T-helper 22 cell (primary cell): ENCODE results near the gene CCDC106.

ENCODE experiments used
- DNase-seq: peaks from one replicate; pipeline ENCODE4 v3.0.0-alpha.2; 2020; ENCODE audit warnings: low read depth

CCDC106 gene

DNA sequence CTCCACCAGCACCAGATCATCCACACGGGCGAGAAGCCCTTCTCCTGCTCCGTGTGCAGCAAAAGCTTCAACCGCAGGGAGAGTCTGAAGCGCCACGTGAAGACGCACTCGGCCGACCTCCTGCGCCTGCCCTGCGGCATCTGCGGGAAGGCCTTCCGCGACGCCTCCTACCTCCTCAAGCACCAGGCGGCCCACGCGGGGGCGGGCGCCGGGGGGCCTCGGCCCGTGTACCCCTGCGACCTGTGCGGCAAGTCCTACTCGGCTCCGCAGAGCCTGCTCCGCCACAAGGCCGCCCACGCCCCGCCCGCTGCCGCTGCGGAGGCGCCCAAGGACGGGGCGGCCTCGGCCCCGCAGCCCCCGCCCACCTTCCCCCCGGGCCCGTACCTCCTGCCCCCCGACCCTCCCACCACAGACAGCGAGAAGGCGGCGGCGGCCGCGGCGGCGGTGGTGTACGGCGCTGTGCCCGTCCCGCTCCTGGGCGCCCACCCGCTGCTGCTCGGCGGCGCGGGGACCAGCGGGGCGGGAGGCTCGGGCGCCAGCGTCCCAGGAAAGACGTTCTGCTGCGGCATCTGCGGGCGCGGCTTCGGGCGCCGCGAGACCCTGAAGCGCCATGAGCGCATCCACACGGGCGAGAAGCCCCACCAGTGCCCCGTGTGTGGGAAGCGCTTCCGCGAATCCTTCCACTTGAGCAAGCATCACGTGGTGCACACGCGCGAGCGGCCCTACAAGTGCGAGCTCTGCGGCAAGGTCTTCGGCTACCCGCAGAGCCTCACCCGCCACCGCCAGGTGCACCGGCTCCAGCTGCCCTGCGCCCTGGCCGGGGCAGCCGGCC, 33.1 kb upstream of the CCDC106 start:
- DNase-seq: no peak

DNA sequence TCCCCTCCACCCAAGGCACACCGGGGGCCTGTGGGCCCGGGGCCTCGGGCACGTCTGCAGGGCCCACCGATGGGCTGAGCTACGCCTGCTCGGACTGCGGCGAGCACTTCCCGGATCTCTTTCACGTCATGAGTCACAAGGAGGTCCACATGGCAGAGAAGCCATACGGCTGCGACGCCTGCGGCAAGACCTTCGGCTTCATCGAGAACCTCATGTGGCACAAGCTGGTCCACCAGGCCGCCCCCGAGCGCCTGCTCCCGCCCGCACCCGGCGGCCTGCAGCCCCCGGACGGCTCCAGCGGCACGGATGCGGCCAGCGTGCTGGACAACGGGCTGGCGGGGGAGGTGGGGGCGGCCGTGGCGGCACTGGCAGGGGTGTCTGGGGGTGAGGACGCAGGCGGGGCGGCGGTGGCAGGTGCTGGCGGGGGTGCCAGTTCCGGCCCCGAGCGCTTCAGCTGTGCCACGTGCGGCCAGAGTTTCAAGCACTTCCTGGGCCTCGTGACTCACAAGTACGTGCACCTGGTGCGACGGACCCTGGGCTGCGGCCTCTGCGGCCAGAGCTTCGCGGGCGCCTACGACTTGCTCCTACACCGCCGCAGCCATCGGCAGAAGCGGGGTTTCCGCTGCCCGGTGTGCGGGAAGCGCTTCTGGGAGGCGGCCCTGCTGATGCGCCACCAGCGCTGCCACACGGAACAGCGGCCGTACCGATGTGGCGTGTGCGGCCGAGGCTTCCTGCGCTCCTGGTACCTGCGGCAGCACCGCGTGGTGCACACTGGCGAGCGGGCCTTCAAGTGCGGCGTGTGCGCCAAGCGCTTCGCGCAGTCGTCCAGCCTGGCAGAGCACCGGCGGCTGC, 32.2 kb upstream of the CCDC106 start:
- DNase-seq: no peak

DNA sequence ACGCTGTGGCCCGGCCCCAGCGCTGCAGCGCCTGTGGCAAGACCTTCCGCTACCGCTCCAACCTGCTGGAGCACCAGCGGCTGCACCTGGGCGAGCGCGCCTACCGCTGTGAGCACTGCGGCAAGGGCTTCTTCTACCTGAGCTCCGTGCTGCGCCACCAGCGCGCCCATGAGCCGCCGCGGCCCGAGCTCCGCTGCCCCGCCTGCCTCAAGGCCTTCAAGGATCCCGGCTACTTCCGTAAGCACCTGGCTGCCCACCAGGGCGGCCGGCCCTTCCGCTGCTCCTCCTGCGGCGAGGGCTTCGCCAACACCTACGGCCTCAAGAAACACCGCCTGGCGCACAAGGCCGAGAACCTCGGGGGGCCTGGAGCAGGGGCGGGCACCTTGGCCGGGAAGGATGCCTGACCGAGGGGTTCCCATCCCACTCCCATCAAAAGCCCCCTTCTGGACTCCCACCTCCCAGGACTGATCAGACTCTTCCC, 31.6 kb upstream of the CCDC106 start:
- no peak for DNase-seq

DNA sequence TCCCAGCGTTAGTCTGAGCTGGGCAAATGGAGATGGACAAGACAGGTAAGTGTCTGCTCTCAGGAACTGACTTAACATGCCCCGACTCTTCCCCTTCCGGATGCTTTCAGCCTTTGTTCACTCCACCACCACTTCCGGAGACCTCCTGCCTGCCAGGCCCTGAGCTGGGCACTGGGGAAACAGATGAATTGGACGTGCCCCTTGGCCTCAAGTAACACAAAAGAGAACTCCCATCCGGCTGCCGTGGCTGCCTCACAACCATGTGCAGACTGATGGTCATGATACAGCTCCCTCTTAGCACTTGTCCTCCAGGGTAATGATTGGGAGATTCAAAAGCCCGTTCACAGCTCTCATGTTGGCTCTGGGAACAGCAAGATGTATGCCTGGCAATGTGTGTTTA, 30.6 kb upstream of the CCDC106 start:
- no peak for DNase-seq

DNA sequence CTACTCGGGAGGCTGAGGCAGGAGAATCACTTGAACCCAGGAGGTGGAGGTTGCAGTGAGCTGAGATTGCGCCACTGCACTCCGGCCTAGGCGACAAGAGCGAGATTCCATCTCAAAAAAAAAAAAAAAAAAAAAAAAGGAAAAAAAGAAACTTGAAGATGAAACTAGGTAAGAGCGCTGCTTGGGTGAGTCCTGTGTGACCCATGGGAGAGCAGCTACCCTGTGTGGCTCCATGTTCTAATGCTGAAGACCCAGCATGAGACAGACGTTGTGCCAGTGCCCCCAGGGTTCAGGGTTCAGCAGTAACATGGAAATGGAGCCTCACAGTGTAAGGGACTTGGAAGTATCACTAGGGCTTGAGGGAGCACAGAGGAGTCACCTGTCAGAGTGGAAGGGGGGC, 29.6 kb upstream of the CCDC106 start:
- DNase-seq: no peak

DNA sequence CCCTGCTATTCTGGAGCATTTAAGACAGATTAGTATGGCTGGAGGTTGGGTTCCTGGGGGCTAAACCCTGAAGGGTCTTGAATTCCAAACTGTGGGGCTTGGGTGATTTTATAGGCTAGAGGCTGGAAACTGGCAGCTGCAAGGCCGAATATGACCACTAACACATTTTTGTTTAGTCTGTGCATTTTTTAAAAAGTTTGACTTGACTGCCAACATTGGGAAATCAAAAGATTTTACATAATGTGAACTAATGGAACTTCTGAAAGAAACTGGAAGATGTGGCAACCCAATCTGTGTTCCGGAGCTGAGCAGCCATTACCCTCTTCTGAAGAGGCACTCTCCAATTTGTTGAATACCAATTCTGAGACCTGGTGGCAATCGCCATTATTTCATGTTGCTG, 28.7 kb upstream of the CCDC106 start:
- DNase-seq: no peak

DNA sequence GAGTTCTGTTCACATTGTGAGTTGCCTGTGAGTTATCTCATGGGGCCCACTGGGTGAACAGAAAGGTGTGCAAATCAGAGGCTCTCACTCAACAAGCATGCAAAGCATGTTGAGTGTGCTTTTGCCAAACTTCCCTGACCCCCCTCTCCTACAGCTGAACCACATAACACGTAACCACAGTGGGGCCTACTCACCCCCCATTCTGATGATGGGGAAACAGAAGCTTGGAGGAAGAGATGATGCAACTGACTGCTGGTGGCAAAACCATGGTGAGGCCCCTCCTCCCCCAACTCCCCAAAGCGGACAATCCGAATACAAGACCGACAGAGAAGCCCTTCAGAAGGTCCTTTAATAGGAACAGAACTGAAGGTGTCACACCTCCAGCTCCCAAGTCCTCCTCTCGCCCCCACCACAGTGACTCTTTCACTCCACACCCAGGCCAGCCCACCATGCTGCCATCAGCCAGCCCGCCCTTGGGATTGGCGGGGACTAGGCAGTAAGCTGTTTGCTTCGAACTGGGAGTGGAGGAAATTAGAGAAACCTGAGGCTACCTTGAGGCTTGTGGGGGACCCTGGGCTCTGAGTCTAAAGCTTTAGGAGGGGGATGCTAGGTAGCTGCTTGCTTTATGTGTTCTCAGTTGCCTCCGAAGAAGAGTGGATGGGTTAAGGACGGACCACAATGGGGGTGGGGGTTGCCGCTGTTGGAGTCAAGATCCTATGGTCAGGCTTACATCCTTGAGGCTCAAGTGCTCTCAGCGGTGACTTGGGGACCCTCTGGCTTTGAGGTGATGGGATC, 27.4 kb upstream of the CCDC106 start:
- DNase-seq: no peak

DNA sequence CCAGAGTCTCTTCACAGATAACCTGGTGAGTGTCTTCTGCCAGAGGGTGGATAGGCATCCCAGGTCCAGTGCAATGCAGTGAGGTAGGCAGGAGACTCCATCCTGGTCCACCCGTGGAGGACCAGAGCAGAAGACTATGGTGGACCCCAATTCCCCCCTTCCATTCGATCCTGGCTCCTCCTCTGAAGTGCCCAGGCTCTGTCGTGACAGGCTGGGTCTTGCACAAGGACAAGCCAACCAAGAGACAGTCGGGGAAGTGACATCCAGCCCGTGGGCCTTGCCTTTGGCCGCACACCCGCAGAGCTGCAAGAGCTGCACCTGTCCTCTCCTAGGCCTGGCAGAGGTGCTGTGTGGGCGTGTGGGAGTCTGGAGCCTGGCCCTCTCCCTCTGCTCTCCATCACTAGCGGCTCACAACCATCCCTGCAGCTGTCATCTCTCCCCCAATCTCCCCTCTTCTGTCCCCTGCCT, 26.8 kb upstream of the CCDC106 start:
- no peak for DNase-seq

DNA sequence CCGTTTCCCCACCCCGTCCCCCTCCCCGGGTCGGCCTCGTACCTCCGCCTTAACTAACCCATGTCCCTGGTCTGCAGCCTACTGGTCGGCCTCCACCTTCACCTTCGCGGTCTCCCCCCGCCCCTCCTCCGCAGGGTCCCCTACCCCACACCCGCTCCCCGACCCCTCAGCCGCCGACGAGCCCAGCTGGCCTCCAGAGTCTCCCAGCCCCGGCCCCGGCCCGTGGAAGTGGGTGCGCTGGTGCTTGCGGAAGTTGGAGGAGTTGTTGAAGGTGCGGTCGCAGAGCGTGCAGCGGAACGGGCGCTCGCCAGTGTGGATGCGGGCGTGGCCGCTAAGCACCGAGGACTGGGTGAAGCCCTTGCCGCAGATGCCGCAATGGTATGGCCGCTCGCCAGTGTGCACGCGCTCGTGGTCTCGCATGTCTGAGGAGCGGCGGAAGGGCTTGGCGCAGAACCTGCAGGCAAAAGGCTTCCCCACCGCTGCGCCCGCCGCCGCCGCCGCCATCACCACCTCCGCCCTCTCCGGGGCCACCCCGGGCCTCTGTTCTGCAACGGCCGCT, 26.3 kb upstream of the CCDC106 start:
- no peak for DNase-seq

DNA sequence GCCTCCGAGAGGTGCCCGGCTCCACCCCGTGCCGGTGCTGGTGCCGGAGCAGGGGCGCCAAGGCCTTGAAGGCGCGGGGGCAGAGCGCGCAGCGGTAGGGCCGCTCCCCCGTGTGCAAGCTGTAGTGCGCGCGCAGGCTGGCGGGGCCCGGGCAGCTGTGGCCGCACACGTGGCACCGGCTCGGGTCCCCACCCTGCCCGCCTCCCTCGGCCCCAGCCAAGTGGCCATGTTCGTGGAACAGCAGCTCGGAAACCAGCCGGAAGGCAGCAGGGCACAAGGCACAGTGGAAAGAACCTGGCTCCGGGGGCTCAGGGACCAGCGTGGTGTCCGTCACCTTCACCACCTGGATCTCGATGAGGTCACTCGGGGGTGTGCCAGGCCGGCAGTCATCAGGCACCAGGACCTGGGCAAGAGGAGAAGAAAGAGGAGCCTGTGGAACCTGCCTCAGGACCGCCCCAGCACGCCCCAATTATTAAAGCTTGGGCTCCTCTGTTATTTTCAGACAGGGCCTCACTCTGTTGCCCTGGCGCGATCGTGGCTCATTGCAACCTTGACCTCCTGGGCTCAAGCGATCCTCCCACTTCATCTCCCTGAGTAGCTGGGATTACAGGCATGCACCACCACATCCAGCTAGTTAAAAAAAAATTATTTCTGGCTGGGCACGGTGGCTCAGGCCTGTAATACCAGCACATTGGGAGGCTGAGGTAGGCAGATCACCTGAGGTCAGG, 25.6 kb upstream of the CCDC106 start:
- no peak for DNase-seq

DNA sequence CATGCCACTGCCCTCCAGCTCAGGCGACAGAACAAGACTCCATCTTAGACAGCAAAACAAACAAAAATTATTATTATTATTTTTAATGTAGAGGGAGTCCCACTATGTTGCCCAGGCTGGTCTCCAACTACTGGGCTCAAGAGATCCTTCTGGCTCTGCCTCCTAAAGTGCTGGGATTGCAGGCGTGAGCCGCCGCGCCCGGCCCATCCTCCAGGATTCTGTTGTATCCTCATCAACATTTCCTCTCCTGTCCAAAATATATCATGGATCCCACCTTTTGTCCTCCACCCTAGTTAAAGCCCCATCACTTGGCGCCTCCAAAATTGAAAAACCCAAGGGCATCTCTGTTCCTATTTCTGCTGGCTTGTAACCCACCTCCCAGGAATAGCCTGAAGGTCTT, 24.9 kb upstream of the CCDC106 start:
- DNase-seq: no peak

DNA sequence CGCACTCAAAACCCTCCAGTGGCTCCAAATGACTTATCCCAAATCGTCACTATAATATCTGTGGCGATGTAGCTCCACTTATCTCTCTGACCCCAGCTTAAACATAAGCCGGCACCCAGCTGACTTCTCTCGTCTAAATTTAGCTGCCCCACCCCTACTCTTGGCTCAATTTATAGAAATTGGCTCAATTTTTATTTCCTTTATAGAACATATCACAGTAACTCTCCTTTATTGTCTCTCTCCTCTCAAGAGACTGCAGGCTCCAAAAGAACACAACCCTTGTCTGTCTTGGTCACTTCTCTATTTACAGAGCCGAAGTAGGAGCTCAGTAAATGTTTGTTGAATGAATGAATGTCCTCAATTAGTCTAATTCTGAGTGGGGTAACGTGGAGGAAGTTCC, 24.5 kb upstream of the CCDC106 start:
- no peak for DNase-seq

DNA sequence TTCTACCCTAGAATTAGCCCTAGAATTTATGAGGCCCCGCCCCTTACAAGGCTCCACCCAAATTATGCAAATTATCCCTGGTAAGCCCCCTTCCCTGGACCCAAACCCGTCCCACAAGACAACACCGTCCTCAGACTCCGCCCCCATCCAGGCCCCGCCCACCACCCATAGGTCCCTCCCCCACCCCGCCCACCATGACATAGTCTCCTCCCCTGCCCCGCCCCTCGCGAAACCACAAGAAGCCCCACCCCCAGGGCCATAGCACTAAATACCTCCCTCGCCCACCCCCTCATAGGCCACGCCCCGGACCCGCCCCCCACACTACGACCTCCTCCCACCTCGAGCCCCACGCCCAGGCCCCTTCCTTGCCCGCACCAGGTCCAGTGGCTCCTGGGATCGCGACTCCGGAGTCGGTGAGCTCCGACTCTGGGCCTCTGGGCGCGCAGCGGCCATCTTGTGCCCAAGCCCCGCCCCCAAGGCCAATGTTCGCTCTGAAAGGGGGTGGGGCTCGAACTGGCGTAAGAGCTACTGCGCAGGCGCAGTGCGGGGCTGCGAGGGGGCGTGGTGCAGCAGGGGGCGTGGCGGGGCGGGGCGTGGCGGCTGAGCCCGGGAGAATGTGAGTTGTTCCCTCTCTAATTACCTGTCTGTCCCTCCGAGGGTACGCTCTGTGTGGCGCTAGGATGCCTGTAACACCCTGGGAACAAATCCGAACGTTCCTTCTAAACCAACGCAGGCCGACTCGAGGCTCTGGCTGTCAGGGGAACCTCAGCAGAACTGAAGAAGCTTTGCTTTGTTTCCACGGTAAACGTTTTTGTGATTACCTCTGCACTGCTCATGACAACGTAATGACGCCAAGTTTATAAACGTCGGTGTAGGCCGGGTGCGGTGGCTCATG, 23.7 kb upstream of the CCDC106 start, which contains the start of gene ZNF784:
Gene ZNF784, minus strand, starts transcription at position 458 of the 895 bp plus-strand sequence. Its CDS starts 5 bp downstream, at position 453.
- peak; percentile 86 for DNase-seq

DNA sequence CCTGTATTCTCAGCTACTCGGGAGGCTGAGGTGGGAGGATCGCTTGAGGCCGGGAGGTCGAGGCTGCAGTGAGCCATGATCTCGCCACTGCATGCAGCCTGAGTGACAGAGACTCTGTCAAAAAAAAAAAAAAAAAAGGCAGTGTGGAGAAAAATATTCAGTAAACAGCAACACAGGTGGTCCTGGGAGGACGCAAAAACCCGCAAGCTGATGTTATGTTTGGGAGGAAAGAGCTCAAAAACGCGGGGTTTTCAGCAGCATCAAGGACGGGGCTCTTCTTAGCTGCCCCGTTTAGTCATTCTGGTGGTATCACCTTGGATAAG, 23.0 kb upstream of the CCDC106 start:
- no peak for DNase-seq

DNA sequence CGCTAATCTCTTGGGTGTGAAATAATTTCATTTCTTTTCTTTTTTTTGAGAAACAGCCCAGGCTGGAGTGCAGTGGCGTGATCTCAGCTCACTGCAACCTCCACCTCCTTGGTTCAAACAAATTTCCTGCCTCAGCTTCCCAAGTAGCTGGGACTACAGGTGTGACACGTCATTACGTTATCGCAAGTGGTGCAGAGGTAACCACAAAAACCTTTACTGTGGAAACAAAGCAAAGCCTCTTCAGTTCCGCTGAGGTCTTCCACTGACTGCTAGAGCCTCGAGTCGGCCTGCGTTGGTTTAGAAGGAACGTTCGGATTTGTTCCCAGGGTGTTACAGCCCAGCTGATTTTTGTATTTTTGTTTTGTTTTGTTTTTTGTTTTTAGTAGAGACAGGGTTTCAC, 21.7 kb upstream of the CCDC106 start:
- peak; percentile 67 for DNase-seq

DNA sequence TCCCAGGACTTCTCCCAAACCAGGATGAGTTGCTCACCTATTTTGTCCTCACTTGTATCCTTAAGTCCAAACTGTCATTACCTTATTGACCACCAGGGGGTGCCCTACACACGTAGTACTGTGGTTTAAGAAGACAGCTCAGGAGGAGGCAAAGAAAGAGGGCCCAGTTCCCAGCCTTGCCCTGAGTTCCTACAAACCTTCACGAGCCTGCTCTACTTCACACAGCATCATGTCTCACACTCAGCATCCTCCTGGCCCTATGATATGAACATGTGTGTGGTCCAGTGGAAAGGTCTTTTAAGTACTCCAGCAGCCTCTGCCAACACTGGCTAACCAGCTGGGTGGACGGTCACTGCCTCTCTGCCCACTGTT, 15.6 kb upstream of the CCDC106 start:
- DNase-seq: peak; percentile 71

DNA sequence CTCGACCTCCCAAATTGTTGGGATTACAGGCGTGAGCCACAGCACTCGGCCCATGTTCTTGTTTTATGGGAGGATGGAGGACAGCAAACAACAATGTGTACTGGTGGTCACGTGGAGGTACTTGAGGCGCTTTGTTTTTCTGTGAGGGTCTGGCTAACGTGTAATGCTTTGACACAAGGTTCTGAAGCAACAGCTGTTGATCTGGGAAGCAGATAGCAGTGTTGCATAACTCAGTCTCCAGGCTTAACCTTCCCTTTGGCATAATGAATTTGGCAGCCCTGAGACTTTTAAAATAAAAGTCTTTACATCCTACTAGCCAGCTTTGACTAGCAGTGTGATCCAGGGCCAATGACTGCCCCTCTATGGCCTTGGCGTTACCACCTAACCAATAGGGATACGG, 14.2 kb upstream of the CCDC106 start:
- DNase-seq: no peak

DNA sequence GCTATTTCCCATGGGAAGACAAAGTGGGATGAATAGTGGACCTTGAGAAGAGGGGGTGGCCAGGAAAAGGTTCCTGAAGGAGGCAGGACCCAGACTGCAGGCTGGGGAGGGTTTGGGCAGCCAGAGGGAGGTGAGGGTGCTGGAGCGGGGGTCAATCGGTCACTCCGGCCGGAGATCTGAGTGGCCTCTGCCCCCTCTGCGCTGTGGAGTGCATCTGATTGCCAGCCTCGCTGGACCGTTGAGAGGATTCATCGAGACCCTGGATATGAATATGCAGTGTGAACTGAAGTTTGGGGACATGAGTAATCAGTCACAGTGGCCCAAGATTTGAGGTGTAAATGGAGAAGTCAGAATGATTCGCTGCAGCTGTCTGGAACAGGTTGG, 12.7 kb upstream of the CCDC106 start:
- DNase-seq: no peak

DNA sequence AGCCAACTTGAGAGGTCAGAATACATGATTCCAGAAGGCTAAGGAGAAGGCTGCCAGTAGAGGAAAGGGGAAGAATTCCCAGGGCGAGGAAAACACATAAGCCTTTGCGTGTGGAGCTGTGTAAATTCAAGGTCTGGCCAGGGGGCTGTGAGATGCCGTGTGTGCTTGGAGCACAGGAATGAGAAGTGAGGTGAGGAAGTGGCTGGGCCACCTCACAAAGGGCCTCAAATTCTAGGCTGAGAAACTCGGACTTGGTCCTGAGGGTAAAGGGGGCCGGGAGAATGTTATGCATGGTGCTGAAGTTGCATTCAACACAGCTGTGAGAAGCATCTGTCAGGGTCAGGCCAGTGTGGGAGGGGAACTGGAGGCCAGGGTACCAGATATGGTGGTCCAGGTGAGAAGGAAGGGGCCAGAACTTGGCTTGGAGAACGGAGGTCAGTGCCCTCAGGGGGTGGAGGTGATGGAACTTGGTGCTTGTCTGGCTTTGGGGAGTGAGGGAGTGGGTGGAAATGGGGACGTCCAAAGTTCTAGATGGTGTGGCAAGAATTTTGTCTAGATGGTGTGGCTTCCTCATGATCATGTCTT, 12.1 kb upstream of the CCDC106 start:
- no peak for DNase-seq

DNA sequence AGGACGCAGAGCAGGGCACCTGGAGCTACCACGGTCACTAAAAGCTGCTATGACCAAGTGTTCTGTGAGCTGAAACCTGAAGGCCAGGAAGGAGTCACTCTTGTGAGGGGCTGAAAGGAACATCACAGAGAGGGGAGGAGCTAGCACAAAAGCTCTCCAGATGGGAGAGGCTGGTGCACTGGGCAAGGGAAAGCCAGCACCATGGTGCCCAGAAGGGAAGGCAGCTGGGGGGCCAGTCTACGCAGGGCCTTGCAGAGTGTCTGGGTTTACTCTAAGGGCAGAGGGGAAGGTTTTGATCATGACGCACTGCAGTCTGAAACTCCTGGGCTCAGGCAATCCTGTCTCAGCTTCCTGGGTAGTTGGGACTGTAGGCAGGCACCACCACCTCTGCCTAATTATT, 11.3 kb upstream of the CCDC106 start:
- no peak for DNase-seq
